GM13976 (cell line): ENCODE results near the gene SUMF1.

Source experiments
- DNase-seq: peaks from one replicate; pipeline ENCODE4 v3.0.0; 2012; ENCODE audit warnings: low spot score
- CTCF ChIP-seq: IDR thresholded peaks from 2 replicates; pipeline ENCODE4 v1.5.1; 2012; ENCODE audit warnings: borderline replicate concordance, mild to moderate bottlenecking; ENCODE audit not compliant: insufficient read depth; ENCODE audit errors: extremely low read depth, missing control alignments, control extremely low read depth
- in situ Hi-C: fragments of 300-500 bp; cut with MboI; formaldehyde crosslinking; loops from one replicate; pipeline ENCODE4 v1.12.0; 2022; ENCODE audit warnings: low sequenced_read_pairs, mixed read lengths, inconsistent platforms; ENCODE audit not compliant: unreplicated experiment

Gene SUMF1

GRCh38 chr3:4396006-4396405 lies 71.1 kb downstream of the SUMF1 start:
- no peak for TF ChIP-seq CTCF
- in situ Hi-C loops, result no loop called here
- no peak for DNase-seq

GRCh38 chr3:4395448-4395847 lies 71.6 kb downstream of the SUMF1 start:
- no peak for DNase-seq
- in situ Hi-C loops, result no loop called here
- no peak for TF ChIP-seq CTCF

- no peak for DNase-seq
- TF ChIP-seq CTCF, result no peak
- in situ Hi-C loops, result no loop called here
Observed at GRCh38 chr3:4394567-4394966, 72.5 kb downstream of the SUMF1 start.

- no peak for DNase-seq
- in situ Hi-C loops, result no loop called here
- no peak for TF ChIP-seq CTCF
Observed at GRCh38 chr3:4394048-4394447, 73.0 kb downstream of the SUMF1 start.

GRCh38 chr3:4392992-4393391 lies 74.1 kb downstream of the SUMF1 start:
- in situ Hi-C loops, result no loop called here
- no peak for DNase-seq
- TF ChIP-seq CTCF, result no peak

GRCh38 chr3:4387210-4388204 lies 79.6 kb downstream of the SUMF1 start:
- no peak for TF ChIP-seq CTCF
- DNase-seq, result no peak
- in situ Hi-C loops, result no loop called here
